HG03135 (cell line): ENCODE measurements around the gene GRK1.

Experiments
- ATAC-seq: cut with Tn5 transposase; IDR thresholded peaks from one replicate; pipeline ENCODE4 v1.9.1; 2021; ENCODE audit warnings: mild to moderate bottlenecking, moderate library complexity; ENCODE audit not compliant: unreplicated experiment

GRK1 gene

DNA sequence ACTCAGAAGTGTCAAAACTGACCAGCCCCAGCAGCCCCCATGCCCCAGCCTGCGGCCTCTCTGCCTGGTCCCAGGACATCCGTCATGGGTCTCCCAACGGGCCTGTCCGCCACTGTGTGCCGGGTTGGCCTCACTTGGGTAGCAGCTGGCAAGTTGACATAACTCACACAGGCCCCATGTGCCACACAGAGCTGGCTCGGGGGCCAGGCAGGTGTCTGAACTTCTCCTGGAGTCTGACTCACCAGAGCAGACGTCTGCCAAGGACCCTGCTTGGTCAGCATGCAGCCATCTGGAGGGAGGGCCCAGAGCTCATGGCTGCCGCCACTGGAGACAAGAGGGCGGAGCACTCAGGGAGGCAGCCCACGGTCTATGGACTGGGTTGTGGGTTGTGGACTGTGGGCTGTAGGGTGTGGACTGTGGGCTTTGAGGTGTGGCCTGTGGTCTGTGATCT, 60.0 kb downstream of the GRK1 start:
- no peak for ATAC-seq

DNA sequence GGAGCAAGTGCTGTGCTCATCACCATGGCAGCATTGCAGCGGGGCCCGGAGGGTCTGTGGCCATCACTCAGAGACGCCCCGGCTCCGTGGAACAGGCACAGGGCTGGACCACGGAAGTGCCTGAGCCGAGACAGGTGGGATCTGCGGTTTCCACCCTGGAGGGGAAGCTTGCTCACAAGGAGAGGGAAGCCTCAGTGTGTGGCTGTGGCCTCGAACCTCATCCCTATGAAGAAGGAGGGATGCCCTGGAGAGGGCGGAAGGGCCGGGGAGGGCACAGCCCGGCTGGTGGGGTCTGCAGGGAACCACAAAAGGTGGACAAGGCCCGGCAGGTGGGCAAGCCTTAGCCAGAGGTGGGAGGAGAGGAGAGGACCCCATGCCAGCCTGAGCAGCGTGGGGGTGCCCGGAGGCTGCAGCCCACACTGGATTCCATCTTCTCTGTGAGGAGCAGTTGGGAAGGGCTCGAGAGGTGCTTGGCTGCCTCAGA, 61.6 kb downstream of the GRK1 start:
- ATAC-seq, result no peak

DNA sequence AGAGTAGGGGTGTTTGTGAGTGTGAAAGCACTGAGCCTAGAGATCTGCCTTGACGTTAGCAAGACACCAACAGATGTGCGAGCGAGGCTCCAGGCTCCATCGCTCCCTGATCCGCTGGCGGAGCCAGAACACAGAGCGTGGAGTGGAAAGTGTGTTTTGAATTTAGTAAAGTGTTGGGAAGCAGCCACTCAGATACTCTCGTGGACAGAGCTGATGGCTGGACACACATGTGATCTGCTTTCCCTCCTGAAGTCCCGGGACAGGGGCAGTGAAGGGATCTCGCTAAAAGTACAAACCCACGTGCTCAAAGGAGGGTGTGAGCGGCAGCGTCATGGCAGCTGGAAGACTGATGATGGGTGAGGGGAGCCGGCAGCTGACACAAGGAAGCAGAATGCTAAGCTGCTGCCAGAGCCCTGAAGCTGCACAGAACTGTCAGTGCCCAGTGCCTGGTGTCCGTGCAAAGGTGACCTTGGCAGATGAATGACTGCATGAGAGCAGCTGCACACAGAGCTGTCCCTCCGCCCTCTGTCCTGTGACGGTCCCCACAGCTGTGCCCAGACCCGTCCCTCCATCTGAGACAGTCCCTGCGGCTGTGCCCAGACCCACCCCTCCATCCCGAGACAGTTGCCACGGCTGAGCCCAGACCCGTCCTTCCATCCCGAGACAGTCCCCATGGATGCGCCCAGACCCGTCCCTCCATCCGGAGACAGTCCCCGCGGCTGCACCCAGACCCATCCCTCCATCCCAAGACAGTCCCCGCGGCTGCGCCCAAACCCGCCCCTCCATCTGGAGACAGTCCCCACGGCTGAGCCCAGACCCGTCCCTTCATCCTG, 62.4 kb downstream of the GRK1 start:
- no peak for ATAC-seq

DNA sequence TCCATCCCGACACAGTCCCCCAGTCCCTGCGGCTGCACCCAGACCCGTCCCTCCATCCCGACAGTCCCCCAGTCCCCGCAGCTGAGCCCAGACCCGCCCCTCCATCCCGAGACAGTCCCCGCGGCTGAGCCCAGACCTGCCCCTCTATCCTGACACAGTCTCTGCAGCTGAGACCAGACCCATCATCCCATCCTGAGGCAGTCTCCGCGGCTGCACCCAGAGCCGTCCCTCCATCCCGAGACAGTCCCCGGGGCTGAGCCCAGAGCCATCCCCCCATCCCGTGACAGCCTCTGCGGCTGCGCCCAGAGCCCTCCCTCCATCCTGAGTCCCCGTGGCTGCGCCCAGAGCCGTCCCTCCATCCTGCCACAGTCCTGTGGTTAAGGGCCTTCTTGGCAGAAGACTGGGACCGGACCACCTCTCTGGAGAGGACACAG, 63.3 kb downstream of the GRK1 start:
- ATAC-seq, result no peak

DNA sequence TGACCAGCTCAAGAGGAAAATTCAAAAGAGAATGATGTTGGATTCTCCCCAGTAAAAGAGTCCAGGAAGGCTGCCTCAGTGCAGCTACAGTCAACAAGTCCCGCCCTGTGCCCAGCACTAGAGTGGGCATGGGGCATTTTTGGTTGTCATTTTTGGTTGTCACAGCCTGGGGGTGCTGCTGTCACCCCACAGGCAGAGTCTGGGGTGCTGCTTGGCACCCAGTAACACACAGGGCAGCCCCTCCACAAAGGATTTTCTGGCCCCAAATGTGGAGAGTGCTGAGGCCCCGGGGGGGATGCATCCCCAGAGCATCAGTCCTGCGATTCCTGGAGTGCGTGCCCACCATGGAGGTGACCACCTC, 63.8 kb downstream of the GRK1 start:
- no peak for ATAC-seq

DNA sequence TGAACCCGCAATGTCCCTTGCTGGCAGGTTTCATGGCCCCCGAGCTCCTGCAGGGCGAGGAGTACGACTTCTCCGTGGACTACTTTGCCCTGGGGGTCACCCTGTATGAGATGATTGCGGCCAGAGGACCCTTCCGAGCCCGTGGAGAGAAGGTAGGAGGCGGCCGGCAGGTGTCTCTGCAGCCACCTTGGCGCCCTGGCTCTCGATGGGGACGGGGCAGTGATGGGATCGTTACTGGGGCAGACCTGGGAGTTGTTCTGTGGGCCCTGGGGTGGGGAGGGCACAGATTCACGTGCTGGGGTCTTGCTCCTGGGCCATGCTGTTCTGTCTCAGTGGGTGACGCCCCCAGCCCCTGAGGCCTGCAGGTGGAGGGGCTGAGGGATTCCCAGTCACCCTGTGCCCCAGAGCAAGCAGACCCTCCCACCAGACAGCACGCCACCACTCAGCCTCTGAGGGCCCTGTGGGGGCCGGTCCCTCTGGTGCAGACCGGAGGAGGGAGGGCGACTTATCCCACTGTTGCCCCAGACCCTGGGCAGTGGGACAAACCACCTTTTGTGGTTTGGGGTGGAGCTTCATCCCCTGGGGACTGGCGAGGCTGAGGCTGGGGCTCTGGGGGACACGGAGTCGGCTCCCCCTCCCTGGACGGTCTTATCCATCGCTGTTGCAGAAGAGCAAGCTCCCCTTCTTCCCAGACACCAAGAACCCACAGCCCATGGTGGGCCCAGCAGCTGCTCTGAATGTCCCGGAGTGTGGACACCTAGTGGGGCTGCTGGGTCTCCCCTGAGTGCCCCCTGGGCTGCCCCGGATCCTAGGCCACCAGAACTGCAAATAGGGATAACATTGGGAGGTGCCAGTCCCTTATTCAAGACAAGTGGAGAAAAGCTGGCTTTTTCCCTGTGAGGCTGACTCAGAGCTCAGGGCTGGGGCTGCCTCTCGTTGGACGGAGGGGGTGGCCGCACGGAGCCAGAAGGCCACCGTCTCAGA, 64.5 kb downstream of the GRK1 start:
- ATAC-seq, result no peak

DNA sequence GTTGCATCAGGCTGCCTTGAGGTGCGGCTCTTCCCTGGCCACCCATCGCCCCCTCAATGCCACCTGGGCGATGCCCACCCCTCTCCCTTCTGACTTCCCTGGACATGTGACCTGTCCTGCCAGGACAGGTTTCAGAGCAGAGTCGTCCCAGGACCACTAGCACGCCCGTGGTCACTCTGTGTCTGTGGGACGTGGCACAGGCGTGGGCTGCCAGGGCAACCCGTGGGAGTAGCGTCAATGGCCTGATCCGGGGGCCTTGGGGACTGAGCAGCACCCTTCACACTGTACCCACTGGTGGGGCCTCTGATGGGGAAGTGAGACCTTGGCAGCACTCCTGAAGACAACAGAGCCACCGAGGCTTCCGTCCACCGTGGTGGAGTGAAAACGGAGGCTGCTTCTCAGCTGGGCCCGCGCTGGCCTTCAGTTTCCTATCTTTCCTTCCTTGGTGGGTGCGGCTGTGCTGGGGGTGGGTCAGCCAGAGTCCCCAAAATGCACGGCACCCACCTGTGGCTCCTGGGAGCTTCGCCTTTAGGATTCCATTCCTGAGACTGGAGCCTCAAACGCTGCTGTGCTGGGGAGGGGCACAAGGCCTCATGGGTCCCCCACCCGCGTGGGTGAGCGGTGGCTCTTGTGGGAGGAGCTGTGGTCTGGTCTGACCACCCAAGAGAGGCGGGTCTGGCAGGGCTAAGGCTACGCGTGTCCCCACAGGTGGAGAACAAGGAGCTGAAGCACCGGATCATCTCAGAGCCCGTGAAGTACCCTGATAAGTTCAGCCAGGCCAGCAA, 65.3 kb downstream of the GRK1 start:
- no peak for ATAC-seq

DNA sequence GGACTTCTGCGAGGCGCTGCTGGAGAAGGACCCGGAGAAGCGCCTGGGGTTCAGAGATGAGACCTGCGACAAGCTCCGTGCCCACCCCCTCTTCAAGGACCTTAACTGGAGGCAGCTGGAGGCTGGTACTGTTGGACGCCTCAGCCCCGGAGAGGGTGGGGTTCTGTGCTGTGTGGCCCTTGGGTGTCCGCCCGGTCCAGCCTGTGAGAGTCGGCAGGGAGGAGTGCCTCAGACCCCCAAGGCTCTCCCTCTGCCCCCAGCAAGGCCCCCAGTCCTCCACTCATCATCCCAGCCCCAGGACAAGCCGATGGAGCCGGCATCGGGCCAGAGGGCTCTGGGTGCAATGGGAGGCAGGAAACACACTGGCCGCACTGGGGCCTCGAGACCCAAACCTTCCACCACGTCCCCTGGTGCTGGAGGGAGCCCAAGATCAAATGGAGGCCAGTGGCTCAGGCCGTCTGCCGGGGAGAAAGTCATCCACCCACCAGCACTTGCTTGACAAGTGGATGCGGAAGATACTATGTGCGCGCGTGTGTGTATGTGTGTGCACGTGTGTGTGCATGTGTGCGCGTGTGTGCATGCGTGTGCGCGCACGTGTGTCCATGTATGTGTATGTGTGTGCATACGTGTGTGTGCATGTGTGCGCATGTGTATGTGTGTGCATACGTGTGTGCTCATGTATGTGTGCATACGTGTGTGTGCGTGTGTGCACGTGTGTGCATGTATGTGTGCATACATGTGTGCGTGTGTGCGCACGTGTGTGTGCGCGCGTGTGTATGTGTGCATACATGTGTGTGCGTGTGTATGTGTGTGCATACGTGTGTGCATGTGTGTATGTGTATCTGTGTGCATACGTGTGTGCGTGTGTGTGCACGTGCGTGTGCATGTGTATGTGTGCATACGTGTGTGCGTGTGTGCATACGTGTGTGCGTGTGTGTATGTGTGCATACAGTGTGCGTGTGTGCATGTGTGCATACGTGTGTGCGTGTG, 66.2 kb downstream of the GRK1 start:
- ATAC-seq, result no peak

DNA sequence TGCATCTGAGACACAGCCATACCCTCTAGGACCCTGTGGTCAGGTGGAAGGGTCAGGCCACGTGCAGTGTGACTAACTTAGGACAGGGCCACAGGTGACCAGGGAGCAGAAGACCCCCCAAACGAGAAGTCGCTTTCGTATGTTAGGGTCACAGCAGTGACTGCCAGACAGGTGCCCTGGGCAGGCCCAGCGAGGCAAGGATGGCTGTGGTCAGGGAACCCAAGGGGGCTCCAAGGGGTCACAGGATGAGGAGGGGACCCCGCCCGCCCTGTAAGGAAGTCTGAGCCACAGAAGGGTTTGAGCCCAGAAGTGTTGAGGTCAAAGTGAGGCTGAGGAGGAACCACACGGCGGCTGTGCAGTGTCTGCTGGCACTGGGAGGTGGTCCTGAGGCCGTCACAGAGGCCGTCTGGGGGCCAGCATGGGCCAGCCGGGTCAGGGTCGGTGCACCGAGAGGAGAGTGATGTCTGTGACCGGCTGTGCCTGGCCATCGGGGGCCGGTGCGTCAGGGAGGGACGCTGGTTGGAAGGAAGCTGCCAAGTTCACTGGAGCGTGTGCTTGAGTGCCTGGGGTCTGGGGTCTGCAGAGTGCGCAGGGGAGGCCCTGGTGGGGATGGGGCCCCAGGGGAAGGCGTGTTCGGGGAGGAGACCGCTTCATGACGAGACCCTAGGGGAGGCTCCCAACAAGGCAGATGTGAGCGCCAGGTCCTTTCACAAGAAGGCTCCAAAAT, 67.2 kb downstream of the GRK1 start:
- ATAC-seq, result no peak

DNA sequence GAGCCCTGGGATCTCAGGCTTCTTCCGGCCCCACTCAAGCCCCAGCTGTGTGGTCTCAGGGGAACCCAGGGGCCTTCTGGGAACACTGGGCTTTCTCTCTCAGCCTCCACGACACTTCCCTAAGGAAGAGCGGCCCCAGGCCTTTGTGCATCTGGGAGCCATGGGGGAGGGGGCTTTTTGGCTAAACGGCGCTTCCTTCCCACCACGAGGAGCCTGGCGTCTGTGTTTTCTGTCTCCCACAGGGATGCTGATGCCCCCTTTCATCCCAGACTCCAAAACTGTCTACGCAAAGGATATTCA, 67.8 kb downstream of the GRK1 start:
- no peak for ATAC-seq

DNA sequence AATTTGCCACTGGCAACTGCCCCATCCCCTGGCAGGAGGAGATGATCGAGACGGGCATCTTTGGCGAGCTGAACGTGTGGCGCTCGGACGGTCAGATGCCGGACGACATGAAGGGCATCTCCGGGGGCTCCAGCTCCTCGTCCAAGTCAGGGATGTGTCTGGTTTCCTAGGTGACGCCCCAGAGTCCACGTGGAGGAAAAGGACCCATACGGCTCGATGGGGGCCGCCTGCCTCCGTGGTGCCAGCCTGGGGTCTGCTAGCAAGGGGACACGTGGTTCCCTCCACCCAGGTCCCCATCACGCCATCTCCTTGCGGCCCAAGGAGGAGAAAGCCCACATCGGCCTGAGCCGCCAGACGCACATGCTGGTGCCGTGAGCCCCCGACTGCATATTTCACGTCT, 68.2 kb downstream of the GRK1 start:
- ATAC-seq, result no peak

DNA sequence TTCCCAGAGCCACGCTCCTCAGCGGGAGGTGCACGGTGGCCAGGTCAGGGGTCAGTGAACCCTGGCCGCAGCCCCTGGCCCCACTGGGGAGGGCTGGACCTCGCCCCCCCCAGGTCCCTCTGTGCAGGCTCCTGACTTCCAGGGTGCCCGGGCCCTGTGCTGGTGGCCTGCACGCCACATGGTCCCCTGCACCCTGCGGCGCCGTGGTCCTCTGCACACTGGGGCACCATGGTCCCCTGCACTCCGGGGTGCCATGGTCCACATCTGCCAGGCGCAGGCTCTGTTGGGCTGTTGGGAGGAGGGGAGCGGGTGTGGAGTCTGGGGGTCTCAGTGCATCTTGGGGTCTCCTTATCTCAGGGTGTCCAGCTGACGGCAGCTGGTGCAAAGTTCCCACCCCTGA, 68.7 kb downstream of the GRK1 start:
- ATAC-seq, result no peak

DNA sequence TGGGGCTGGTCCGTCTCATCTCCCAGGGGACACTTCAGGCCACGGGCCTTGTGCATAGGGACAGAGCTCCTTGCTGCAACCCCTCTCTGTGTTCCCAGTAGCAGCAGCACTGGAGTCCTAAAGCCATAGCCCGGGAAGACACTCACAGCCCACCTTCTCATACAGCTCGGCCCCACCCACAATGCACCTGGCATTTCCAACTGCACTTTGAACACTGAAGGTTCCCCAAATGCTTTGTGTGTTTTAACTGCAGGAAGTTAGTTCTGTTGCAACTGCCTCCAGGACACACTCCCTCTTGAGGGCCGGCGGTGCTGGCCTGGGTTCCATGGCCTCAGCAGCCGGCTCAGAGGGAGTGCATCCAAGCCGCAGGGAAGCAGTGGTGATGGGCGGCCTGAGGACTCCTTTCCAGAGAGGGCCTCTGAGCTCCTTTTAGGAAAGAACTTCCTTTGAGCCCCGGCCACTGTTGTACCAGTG, 69.3 kb downstream of the GRK1 start:
- no peak for ATAC-seq

DNA sequence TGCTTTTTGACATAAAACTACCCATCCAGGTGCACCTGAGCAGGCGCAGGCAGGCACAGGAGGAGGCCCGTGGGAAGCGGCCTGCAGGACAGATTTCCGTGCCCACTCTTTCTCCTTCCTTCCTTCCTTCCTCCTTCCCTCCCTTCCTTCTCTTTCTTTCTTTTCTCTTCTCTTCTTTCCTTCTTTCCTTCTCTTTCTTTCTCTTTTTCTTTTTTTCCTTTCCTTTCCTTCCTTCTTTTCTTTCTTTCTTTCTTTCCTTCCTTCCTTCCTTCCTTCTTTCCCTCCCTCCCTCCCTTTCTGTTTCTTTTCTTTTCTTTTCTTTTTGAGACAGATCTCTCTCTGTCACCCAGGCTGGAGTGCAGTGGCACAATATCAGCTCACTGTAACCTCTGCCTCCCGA, 70.8 kb downstream of the GRK1 start:
- no peak for ATAC-seq

DNA sequence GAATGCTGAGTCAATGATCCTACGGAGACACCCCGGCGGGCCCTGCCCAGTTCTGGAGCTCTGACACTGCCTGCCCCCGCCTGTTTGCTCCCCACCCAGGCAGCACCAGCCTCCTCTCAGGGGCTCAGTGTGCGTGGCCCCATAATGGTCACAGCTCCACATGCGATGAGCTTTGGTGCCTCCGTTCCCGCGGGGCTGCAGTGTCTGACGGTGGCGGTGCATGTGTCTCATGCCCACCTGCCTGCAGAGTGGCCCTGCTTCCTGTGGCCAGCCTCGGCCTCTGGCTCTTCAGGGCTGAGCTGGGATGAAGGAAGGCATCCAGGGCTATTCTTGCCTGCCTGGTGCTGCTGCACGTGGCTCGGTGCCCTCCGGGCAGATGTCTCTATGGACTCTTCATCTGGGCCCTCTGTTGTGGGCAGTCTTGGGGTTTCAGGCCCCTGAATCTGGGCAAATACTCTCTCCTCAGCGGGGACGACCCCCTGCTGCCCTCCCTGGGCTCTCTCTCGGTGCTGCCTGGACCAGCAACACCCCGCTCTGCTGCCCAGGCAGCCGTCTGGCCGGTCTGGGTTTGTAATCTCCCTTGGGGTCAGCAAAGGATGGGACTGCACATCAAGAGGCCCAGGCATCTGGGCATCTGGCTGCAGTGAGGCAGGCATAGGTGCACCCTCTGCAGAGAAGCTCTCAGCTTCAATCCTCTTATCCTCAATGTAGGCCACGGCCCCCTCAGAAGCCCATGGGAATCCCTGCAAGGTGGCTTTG, 72.7 kb downstream of the GRK1 start:
- ATAC-seq, result no peak

DNA sequence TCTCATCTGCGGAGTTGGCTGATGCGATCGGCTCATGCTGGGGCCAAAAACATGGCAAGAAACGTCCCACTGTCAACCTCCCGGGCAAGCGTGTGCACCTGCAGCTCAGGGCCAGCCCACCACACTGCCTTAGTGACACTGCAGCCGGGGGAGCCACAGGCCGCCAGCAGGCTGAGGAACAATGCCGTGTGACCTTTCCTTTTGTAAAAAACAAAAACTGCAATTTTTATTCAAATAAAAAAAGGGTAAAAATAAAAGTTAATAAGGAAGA, 73.2 kb downstream of the GRK1 start:
- ATAC-seq, result no peak

DNA sequence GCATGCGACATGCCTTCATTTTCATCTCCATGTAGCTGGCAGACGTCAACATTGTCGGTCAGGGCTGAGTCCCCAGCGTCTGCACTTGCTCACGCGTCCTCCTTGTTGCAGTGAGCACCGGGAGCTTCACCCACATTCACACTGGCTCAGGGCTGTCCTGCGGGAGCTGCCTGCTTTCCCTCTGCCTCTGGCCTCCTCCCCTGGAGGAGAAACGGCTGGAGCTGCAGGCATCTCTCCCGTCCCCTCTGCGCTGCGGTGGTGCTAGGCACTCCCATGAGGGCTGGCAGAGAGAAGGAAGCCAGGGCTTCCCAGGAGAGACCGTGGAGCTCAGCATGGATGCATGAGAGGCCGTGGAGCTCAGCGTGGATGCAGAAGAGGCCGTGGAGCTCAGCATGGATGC, 73.6 kb downstream of the GRK1 start:
- no peak for ATAC-seq

DNA sequence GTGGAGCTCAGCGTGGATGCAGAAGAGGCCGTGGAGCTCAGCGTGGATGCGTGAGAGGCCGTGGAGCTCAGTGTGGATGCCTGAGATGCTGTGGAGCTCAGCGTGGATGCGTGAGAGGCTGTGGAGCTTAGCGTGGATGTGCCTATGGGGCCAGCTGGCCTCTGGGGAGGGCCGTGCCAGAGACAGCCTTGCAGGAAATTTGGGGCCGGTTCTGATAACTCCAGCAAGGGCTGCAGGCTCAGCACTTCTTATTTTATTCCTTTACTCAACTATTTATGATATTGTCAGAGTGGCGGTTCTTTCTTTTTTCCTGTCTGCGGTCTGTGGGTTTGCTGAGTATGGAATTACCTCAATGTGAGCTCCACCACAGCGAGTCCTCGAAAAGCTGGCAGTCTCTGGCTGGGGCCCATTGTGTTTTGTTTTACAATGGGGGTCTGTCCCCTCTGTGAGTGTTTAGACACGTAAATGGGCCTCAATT, 74.2 kb downstream of the GRK1 start:
- ATAC-seq, result no peak
